ENCODE results near the gene KCNMA1.

Gene KCNMA1

GRCh38 chr10:77244286-77244685, 393.3 kb downstream of the KCNMA1 start:
- H3K4me3 ChIP-seq (ENCODE audit: low read depth in 1 of 2, low read length in 1 of 2) = no peak overlapping the region
- no peaks in the 10 kb centered on the region for H3K9me3 ChIP-seq
- peaks cover 26 to 44% of the 10 kb centered on the region in 2 experiments for H3K4me1 ChIP-seq (ENCODE audit: control insufficient read depth in 1 of 2, insufficient read depth in 1 of 2, low read depth in 1 of 2, low read length in 1 of 2)
- H3K27ac ChIP-seq = peak overlapping the region; percentile 78
- no peaks in the 10 kb centered on the region for H3K27me3 ChIP-seq
- TF ChIP-seq CTCF (IDR thresholded peaks at IDR 0.05) = no peak
- H3K36me3 ChIP-seq = no peaks in the 10 kb centered on the region

GRCh38 chr10:77241350-77241725, 396.3 kb downstream of the KCNMA1 start:
- Histone ChIP-seq H3K36me3 (no peaks in the 10 kb centered on the region), H3K4me1 (ENCODE audit: control insufficient read depth in 1 of 2, insufficient read depth in 1 of 2, low read depth in 1 of 2, low read length in 1 of 2) (peaks cover 20 to 28% of the 10 kb centered on the region in 2 experiments), H3K4me3 (ENCODE audit: low read depth in 1 of 2, low read length in 1 of 2) (no peak overlapping the region), H3K27me3 (no peaks in the 10 kb centered on the region), H3K9me3 (no peaks in the 10 kb centered on the region), H3K27ac (no peak overlapping the region)
- TF ChIP-seq CTCF (IDR thresholded peaks at IDR 0.05) = no peak

- no peak overlapping the region for H3K4me3 ChIP-seq (ENCODE audit: low read depth in 1 of 2, low read length in 1 of 2)
- H3K9me3 ChIP-seq = no peaks in the 10 kb centered on the region
- H3K4me1 ChIP-seq (ENCODE audit: control insufficient read depth in 1 of 2, insufficient read depth in 1 of 2, low read depth in 1 of 2, low read length in 1 of 2) = peaks cover 15 to 23% of the 10 kb centered on the region in 2 experiments
- H3K27me3 ChIP-seq = no peaks in the 10 kb centered on the region
- no peaks in the 10 kb centered on the region for H3K36me3 ChIP-seq
- H3K27ac ChIP-seq = no peak overlapping the region
- TF ChIP-seq CTCF (IDR thresholded peaks at IDR 0.05) = no peak
Measured at GRCh38 chr10:77240706-77241349, 396.8 kb downstream of the KCNMA1 start.

GRCh38 chr10:77240041-77240652, 397.5 kb downstream of the KCNMA1 start:
- H3K4me3 ChIP-seq (ENCODE audit: low read depth in 1 of 2, low read length in 1 of 2) = no peak overlapping the region
- no peaks in the 10 kb centered on the region for H3K27me3 ChIP-seq
- H3K4me1 ChIP-seq (ENCODE audit: control insufficient read depth in 1 of 2, insufficient read depth in 1 of 2, low read depth in 1 of 2, low read length in 1 of 2) = peaks cover 9 to 16% of the 10 kb centered on the region in 2 experiments
- H3K36me3 ChIP-seq = no peaks in the 10 kb centered on the region
- TF ChIP-seq CTCF (IDR thresholded peaks at IDR 0.05) = no peak
- H3K27ac ChIP-seq = no peak overlapping the region
- H3K9me3 ChIP-seq = no peaks in the 10 kb centered on the region

GRCh38 chr10:77237120-77237519, 400.5 kb downstream of the KCNMA1 start:
- no peaks in the 10 kb centered on the region for H3K9me3 ChIP-seq
- no peaks in the 10 kb centered on the region for H3K36me3 ChIP-seq
- no peaks in the 10 kb centered on the region for H3K27me3 ChIP-seq
- H3K4me1 ChIP-seq (ENCODE audit: control insufficient read depth in 1 of 2, insufficient read depth in 1 of 2, low read depth in 1 of 2, low read length in 1 of 2) = no peaks in the 10 kb centered on the region
- H3K27ac ChIP-seq = no peak overlapping the region
- H3K4me3 ChIP-seq (ENCODE audit: low read depth in 1 of 2, low read length in 1 of 2) = no peak overlapping the region
- no peak for TF ChIP-seq CTCF (IDR thresholded peaks at IDR 0.05)
